GM21619 (cell line): ENCODE results near the gene DMRT1.

Source experiments
- ATAC-seq: cut with Tn5 transposase; IDR thresholded peaks from one replicate; pipeline ENCODE4 v1.9.1; 2021; ENCODE audit not compliant: unreplicated experiment

The DMRT1 gene

GRCh38 chr9:970151-970996 is 128.9 kb downstream of the DMRT1 start:
- ATAC-seq = no peak

- no peak for ATAC-seq
Measured at GRCh38 chr9:971901-972500, 130.5 kb downstream of the DMRT1 start.

GRCh38 chr9:972501-973294 is 131.2 kb downstream of the DMRT1 start:
- ATAC-seq = no peak

GRCh38 chr9:973295-973834 is 131.9 kb downstream of the DMRT1 start:
- ATAC-seq = no peak

GRCh38 chr9:974031-974995 is 132.8 kb downstream of the DMRT1 start:
- no peak for ATAC-seq

- no peak for ATAC-seq
Measured at GRCh38 chr9:974996-975739, 133.7 kb downstream of the DMRT1 start.

GRCh38 chr9:975740-976257 is 134.3 kb downstream of the DMRT1 start:
- ATAC-seq = no peak

GRCh38 chr9:976258-976942 is 134.9 kb downstream of the DMRT1 start, which contains the start of gene DMRT3:
TSS of gene DMRT3 (plus strand) at chr9:976655. CDS start at chr9:977002, 347 bp downstream.
- ATAC-seq = no peak

- no peak for ATAC-seq
Measured at GRCh38 chr9:976943-977837, 135.7 kb downstream of the DMRT1 start.

- ATAC-seq = no peak
Measured at GRCh38 chr9:977838-978830, 136.6 kb downstream of the DMRT1 start.

- ATAC-seq = no peak
Measured at GRCh38 chr9:979983-980382, 138.5 kb downstream of the DMRT1 start.

- ATAC-seq = no peak
Measured at GRCh38 chr9:980640-981039, 139.1 kb downstream of the DMRT1 start.

GRCh38 chr9:981491-981898 is 140.0 kb downstream of the DMRT1 start:
- ATAC-seq = no peak

GRCh38 chr9:982394-983230 is 141.1 kb downstream of the DMRT1 start:
- no peak for ATAC-seq

- ATAC-seq = peak; percentile 58
Measured at GRCh38 chr9:994005-994404, 152.5 kb downstream of the DMRT1 start.

GRCh38 chr9:995192-995591 is 153.7 kb downstream of the DMRT1 start:
- ATAC-seq = no peak
